Endothelial cell of umbilical vein (primary cell): ENCODE data around the gene C1orf116. TPM values are rescaled to one million over a fixed set of nuclear protein-coding genes. Genes with fewer than 3 reads are reported as not detected.

Source experiments
- BruUV-seq: library from RNA; stranded (reverse); fragments of 400-500 nt; replicated peaks from 2 replicates; lab custom pipeline; 2021; lab: Mats Ljungman, UMichigan
- CTCF ChIA-PET: fragments of 300-600, 350-600 bp; sonication (Branson Sonifier 250); formaldehyde crosslinking; loops from one replicate; lab custom pipeline; 2021; ENCODE audit warnings: antibody characterized with exemption, inconsistent platforms; lab: Charles Lee
- POLR2A ChIA-PET: fragments of 300-600, 350-600 bp; sonication (Branson Sonifier 250); formaldehyde crosslinking; loops from one replicate; lab custom pipeline; 2021; ENCODE audit warnings: antibody characterized with exemption, inconsistent platforms; lab: Charles Lee
- DNase-seq: peaks from one replicate; pipeline ENCODE4 v3.0.0-alpha.2; 2011; ENCODE audit warnings: low read depth, low spot score
- FAIRE-seq: peaks from 2 replicates; lab custom pipeline; 2011; peaks lifted over from hg19 to GRCh38; lab: Jason Lieb, UNC
- H2AFZ ChIP-seq: 2 replicates; pipeline ENCODE4 v1.6.0; 2012; ENCODE audit warnings: low read depth, low read length, control low read depth, inconsistent platforms
- H3K27ac ChIP-seq: 2 replicates; pipeline ENCODE4 v1.5.1; 2011; ENCODE audit warnings: low read depth, mild to moderate bottlenecking, control low read depth, low read length, moderate library complexity; ENCODE audit not compliant: insufficient read depth
- H3K27me3 ChIP-seq, 2 experiments: 2 replicates each; pipeline versions ENCODE4 v1.6.0 to v1.6.1; 2011; ENCODE audit warnings: low read length in 2 of 2, mixed read lengths in 1 of 2; ENCODE audit not compliant: control insufficient read depth in 2 of 2, insufficient read depth in 2 of 2
- H3K36me3 ChIP-seq, 2 experiments: 2 replicates in 1 of 2; 3 replicates in 1 of 2; pipeline ENCODE4 v1.5.1; 2011; ENCODE audit warnings: low read length in 2 of 2, mild to moderate bottlenecking in 1 of 2, moderate library complexity in 1 of 2; ENCODE audit not compliant: control insufficient read depth in 2 of 2, insufficient read depth in 2 of 2; ENCODE audit errors: extremely low read depth in 1 of 2
- H3K4me1 ChIP-seq: 3 replicates; pipeline ENCODE4 v1.5.1; 2011; ENCODE audit warnings: mild to moderate bottlenecking, low read length; ENCODE audit not compliant: control insufficient read depth, insufficient read depth; ENCODE audit errors: extremely low read depth
- H3K4me2 ChIP-seq: 2 replicates; pipeline ENCODE4 v1.6.1; 2011; ENCODE audit warnings: low read length, control low read depth, mixed read lengths; ENCODE audit not compliant: insufficient read depth
- H3K4me3 ChIP-seq, 3 experiments: fragments of 200-600 bp in 1 of 3; sonication (generic), shearing (Covaris generic) in 1 of 3; replicated peaks in 1 of 3; 2 replicates each; pipeline ENCODE4 v1.5.1; 2011 to 2016; ENCODE audit warnings: control low read depth in 3 of 3, low read length in 3 of 3, mild to moderate bottlenecking in 2 of 3, inconsistent platforms in 1 of 3, low read depth in 1 of 3, moderate library complexity in 1 of 3; ENCODE audit not compliant: insufficient read depth in 1 of 3
- H3K79me2 ChIP-seq: 2 replicates; pipeline ENCODE4 v1.6.0; 2012; ENCODE audit warnings: low read length, inconsistent platforms; ENCODE audit not compliant: control insufficient read depth, insufficient read depth
- H3K9ac ChIP-seq: replicated peaks from 2 replicates; pipeline ENCODE3; 2011; ENCODE audit warnings: low read length, control low read depth; ENCODE audit not compliant: insufficient read depth; ENCODE audit errors: extremely low read depth
- H3K9me1 ChIP-seq: replicated peaks from 3 replicates; pipeline ENCODE4 v1.6.0; 2011; ENCODE audit warnings: mild to moderate bottlenecking, low read length; ENCODE audit not compliant: control insufficient read depth, insufficient read depth; ENCODE audit errors: extremely low read depth
- H3K9me3 ChIP-seq: replicated peaks from 2 replicates; pipeline ENCODE4 v1.5.1; 2012; ENCODE audit warnings: low read length, inconsistent platforms; ENCODE audit not compliant: control insufficient read depth, insufficient read depth
- H4K20me1 ChIP-seq: replicated peaks from 2 replicates; pipeline ENCODE3; 2011; ENCODE audit warnings: mild to moderate bottlenecking, low read length; ENCODE audit not compliant: control insufficient read depth, insufficient read depth; ENCODE audit errors: extremely low read depth
- CTCF ChIP-seq, 2 donors: IDR thresholded peaks; 1 replicate in 1 of 2; 2 replicates in 1 of 2; pipeline ENCODE4 v1.5.1; 2011; ENCODE audit warnings: low read length in 2 of 2, mild to moderate bottlenecking in 2 of 2, moderate library complexity in 2 of 2, control low read depth in 1 of 2, inconsistent platforms in 1 of 2, low read depth in 1 of 2; ENCODE audit not compliant: insufficient read depth in 1 of 2; ENCODE audit errors: extremely low read depth in 1 of 2
- EZH2 ChIP-seq: IDR thresholded peaks from 2 replicates; pipeline ENCODE4 v1.6.1; 2012; ENCODE audit warnings: borderline replicate concordance, low read depth, mild to moderate bottlenecking, moderate library complexity, low read length, inconsistent platforms; ENCODE audit not compliant: severe bottlenecking
- FOS ChIP-seq: IDR thresholded peaks from 2 replicates; pipeline ENCODE4 v1.6.1; 2011; ENCODE audit warnings: mild to moderate bottlenecking, low read length, moderate library complexity, borderline replicate concordance; ENCODE audit not compliant: insufficient read depth
- GATA2 ChIP-seq: IDR thresholded peaks from 2 replicates; pipeline ENCODE4 v1.7.0; 2011; ENCODE audit warnings: low read depth, mild to moderate bottlenecking, moderate library complexity, mixed read lengths, low read length; ENCODE audit not compliant: insufficient read length, insufficient read depth
- JUN ChIP-seq: IDR thresholded peaks from 2 replicates; pipeline ENCODE4 v1.6.1; 2011; ENCODE audit warnings: borderline replicate concordance, low read depth; ENCODE audit not compliant: insufficient read length, insufficient read depth
- MAX ChIP-seq: IDR thresholded peaks from 2 replicates; pipeline ENCODE4 v1.6.1; 2011; ENCODE audit not compliant: insufficient read depth, insufficient read length
- MYC ChIP-seq: IDR thresholded peaks from one replicate; pipeline ENCODE4 v1.6.1; 2011; ENCODE audit warnings: mild to moderate bottlenecking, low read depth, low read length
- POLR2A ChIP-seq: IDR thresholded peaks from 2 replicates; pipeline ENCODE4 v1.6.1; 2012; ENCODE audit warnings: low read depth, mild to moderate bottlenecking, control low read depth, low read length
- POLR2AphosphoS5 ChIP-seq: IDR thresholded peaks from 2 replicates; pipeline ENCODE4 v1.6.1; 2012; ENCODE audit warnings: low read depth, mild to moderate bottlenecking, control low read depth, low read length, moderate library complexity; ENCODE audit not compliant: insufficient read depth
- dilution Hi-C: fragments of 300-500 bp; cut with MboI; formaldehyde crosslinking; loops from one replicate; pipeline ENCODE4 v1.15.0; 2019; ENCODE audit warnings: low sequenced_read_pairs; ENCODE audit not compliant: extremely low pct_ligation_motif_present
- intact Hi-C: fragments of 100-400 bp; cut with micrococcal nuclease; formaldehyde crosslinking; loops from one replicate; pipeline ENCODE4 v1.10.0; 2022
- polyA plus RNA-seq, 4 experiments: library from polyadenylated mRNA; depleted of rRNA in 3 of 4; stranded (reverse) in 3 of 4; unstranded in 1 of 4; fragments of >200 nt; gene quantifications; 2 replicates each; pipeline versions ENCODE4 v1.2.1 to v1.2.3, GENCODE V29; 2011 to 2012; ENCODE audit warnings: missing spikeins in 1 of 4
- total RNA-seq: library from RNA; stranded (reverse); gene quantifications from 2 replicates; pipeline ENCODE4 v1.2.3, GENCODE V29; 2021

Gene C1orf116
- total and polyA plus RNA-seq, 2 donors (not counting 3 experiments of a cell fraction or from before 2014, with no cell fraction given) = 0.07 TPM; not detected in 1

DNA sequence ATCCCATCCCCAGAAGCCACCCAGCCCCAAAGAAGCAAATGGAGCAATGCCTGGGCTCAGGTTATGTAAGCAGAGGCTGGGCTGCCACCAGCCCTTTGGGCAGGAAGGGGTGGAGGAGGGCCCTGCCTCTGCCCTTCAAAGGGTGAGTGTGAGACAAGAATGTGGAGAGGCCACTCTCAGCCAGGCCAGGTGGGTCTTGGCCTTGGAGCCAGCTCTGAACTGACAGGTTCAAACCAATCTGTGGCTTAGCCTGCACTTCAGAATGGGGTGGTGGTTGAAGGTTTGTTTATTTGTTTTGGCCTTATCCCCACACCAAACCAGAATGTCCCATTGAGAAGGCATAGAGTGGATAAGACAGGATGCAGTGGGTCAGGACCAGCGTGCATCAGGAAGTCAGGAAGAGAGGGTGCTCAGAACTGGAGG, 29.8 kb downstream of the C1orf116 start:
- dilution Hi-C loops = no loop called here
- POLR2A ChIA-PET = no interaction called here
- Histone ChIP-seq H3K9me1 (no peaks in the 10 kb centered on the region), H3K4me2 (no peak overlapping the region), H3K9ac (no peak overlapping the region), H4K20me1 (no peaks in the 10 kb centered on the region), H2AFZ (no peak overlapping the region), H3K27me3 (peaks cover 0 to 1% of the 10 kb centered on the region in 2 experiments), H3K4me3 (no peak overlapping the region), H3K36me3 (no peaks in the 10 kb centered on the region), H3K4me1 (no peaks in the 10 kb centered on the region), H3K79me2 (no peaks in the 10 kb centered on the region), H3K27ac (no peak overlapping the region), H3K9me3 (no peaks in the 10 kb centered on the region)
- DNase-seq (no peak), FAIRE-seq (no peak)
- no peak for TF ChIP-seq MAX
- TF ChIP-seq POLR2A = no peak
- TF ChIP-seq CTCF (IDR thresholded peaks at IDR 0.05; ENCODE audit: extremely low read depth in 1 of 2, insufficient read depth in 1 of 2, low read depth in 1 of 2, low read length in 2 of 2) = no peak
- TF ChIP-seq POLR2AphosphoS5 = no peak
- no peak for TF ChIP-seq FOS
- no peak for TF ChIP-seq JUN
- TF ChIP-seq EZH2 = no peak
- TF ChIP-seq MYC = no peak
- TF ChIP-seq GATA2 = no peak
- intact Hi-C loops = no loop called here
- CTCF ChIA-PET = no interaction called here
- BruUV-seq = no TSS peak
